Ovary (tissue), 3 donors: ENCODE measurements around the gene DNAJC7.

Experiments used
- CTCF ChIP-seq, 3 donors: fragments of 450-650 bp in 2 of 3; fragments of 200-600 bp in 1 of 3; IDR thresholded peaks; one replicate each; pipeline versions ENCODE4 v1.5.1 to v1.8.0; 2016 to 2022; ENCODE audit warnings: antibody characterized with exemption in 3 of 3, mild to moderate bottlenecking in 1 of 3
- POLR2A ChIP-seq: fragments of 450-650 bp; IDR thresholded peaks from one replicate; pipeline ENCODE4 v1.6.1; 2017; ENCODE audit warnings: antibody characterized with exemption, mild to moderate bottlenecking, moderate library complexity
- donor health status: DM: no; HTN: no; CAD: no.

GRCh38 chr17:42065201-42065600, 48.0 kb upstream of the DNAJC7 start:
- TF ChIP-seq CTCF (IDR thresholded peaks at IDR 0.05) = no peak
- no peak for TF ChIP-seq POLR2A
